Fibroblast of lung (primary cell): Measurements from ENCODE around the gene NCAPH2. TPM values are rescaled to one million over a fixed set of nuclear protein-coding genes. Genes with fewer than 3 reads are reported as not detected.
A peak's percentile ranks its signal among the peaks of the same experiment; 100 is the strongest.

Experiments used
- DNase-seq, 2 donors: peaks; one replicate each; pipeline versions ENCODE4 v3.0.0 to v3.0.0-alpha.2; 2010; ENCODE audit warnings: low read depth in 2 of 2
- H2AFZ ChIP-seq: 2 replicates; pipeline ENCODE4 v1.5.1; 2012; ENCODE audit warnings: low read length, control low read depth, inconsistent platforms
- H3K27ac ChIP-seq: 2 replicates; pipeline ENCODE4 v1.5.1; 2011; ENCODE audit warnings: low read length, control low read depth; ENCODE audit not compliant: insufficient read depth
- H3K27me3 ChIP-seq: 2 replicates; pipeline ENCODE4 v1.5.1; 2011; ENCODE audit warnings: mild to moderate bottlenecking, low read length; ENCODE audit not compliant: control insufficient read depth, insufficient read depth
- H3K36me3 ChIP-seq: 2 replicates; pipeline ENCODE4 v1.5.1; 2011; ENCODE audit warnings: low read length; ENCODE audit not compliant: control insufficient read depth, insufficient read depth
- H3K4me1 ChIP-seq: 2 replicates; pipeline ENCODE4 v1.5.1; 2011; ENCODE audit warnings: low read length; ENCODE audit not compliant: control insufficient read depth, insufficient read depth; ENCODE audit errors: extremely low read depth
- H3K4me2 ChIP-seq: 2 replicates; pipeline ENCODE4 v1.5.1; 2011; ENCODE audit warnings: low read length, control low read depth; ENCODE audit not compliant: insufficient read depth; ENCODE audit errors: extremely low read depth
- H3K4me3 ChIP-seq, 4 experiments: fragments of 200-600 bp in 1 of 4; sonication (generic) in 1 of 4; replicated peaks in 1 of 4; 2 replicates each; pipeline ENCODE4 v1.5.1; 2011 to 2016; ENCODE audit warnings: low read length in 4 of 4, low read depth in 3 of 4, mild to moderate bottlenecking in 3 of 4, control low read depth in 2 of 4, inconsistent platforms in 1 of 4, mixed read lengths in 1 of 4; ENCODE audit not compliant: insufficient read depth in 1 of 4; ENCODE audit errors: control extremely low read depth in 1 of 4
- H3K79me2 ChIP-seq: 2 replicates; pipeline ENCODE4 v1.5.1; 2012; ENCODE audit warnings: mild to moderate bottlenecking, low read length, inconsistent platforms; ENCODE audit not compliant: control insufficient read depth, insufficient read depth
- H3K9ac ChIP-seq: 2 replicates; pipeline ENCODE4 v1.5.1; 2011; ENCODE audit warnings: mild to moderate bottlenecking, low read length, control low read depth; ENCODE audit not compliant: insufficient read depth
- H3K9me3 ChIP-seq: 2 replicates; pipeline ENCODE4 v1.5.1; 2012; ENCODE audit warnings: low read depth, low read length; ENCODE audit not compliant: control insufficient read depth, insufficient read depth
- H4K20me1 ChIP-seq: 2 replicates; pipeline ENCODE4 v1.5.1; 2011; ENCODE audit warnings: low read length; ENCODE audit not compliant: control insufficient read depth, insufficient read depth; ENCODE audit errors: extremely low read depth
- CTCF ChIP-seq, 2 donors: IDR thresholded peaks in 1 of 2; conservative IDR thresholded peaks in 1 of 2; 1 replicate in 1 of 2; 2 replicates in 1 of 2; pipeline ENCODE4 v1.5.1; 2011 to 2012; ENCODE audit warnings: low read length in 2 of 2, control low read depth in 1 of 2, inconsistent platforms in 1 of 2, low read depth in 1 of 2, mild to moderate bottlenecking in 1 of 2
- EZH2 ChIP-seq: IDR thresholded peaks from 2 replicates; pipeline ENCODE4 v1.5.1; 2012; ENCODE audit warnings: low read length, control low read depth, mild to moderate bottlenecking; ENCODE audit errors: missing control alignments
- polyA plus RNA-seq, 2 donors: library from polyadenylated mRNA; depleted of rRNA in 1 of 2; stranded (reverse) in 1 of 2; unstranded in 1 of 2; fragments of >200 nt; gene quantifications; 2 replicates each; pipeline ENCODE4 v1.2.1, GENCODE V29; 2011 to 2012; ENCODE audit warnings: missing spikeins in 1 of 2
- total RNA-seq: library from RNA; depleted of rRNA; stranded (reverse); fragments of >200 nt; gene quantifications from 2 replicates; pipeline ENCODE4 v1.2.1, GENCODE V29; 2014

Gene NCAPH2
- total and polyA plus RNA-seq, 2 donors (not counting 1 experiment from before 2014, with no cell fraction given): 12.0 to 18.3 TPM

DNA sequence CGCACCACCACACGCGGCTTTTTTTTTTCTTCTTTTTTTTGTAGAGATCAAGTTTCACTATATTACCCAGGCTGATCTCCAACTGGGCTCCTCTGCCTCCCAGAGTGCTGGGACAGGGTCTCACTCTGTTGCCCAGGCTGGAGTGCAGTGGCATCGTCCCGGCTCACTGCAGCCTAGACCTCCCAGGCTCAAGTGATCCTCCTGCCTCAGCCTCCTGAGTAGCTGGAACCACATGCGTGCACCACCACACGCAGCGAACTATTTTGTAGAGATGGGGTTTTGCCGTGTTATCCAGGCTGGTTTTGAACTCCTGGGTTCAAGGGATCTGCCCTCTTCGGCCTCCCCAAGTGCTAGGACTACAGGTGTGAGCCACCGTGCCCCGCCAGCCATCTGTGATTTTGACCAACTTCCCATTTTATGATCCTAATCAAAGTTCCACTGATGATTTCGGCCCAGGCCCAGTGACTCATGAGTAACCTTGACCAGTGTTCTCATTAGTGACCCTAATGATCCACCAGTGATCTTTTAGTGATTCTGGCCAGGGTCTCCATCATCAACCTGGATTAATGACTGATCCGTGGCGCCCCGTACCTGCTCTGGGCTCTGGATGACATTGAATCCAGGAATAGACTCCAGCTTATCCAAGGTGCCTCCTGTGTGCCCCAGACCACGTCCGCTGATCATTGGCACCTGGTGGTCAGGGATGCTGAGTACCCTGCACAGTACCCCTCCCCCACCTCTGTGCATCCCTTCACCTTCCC lies 20.1 kb downstream of the NCAPH2 start:
- Histone ChIP-seq H3K27me3 (peaks cover 11% of the 10 kb centered on the region), H3K36me3 (peaks cover 6% of the 10 kb centered on the region), H3K9ac (no peak overlapping the region), H3K79me2 (peaks cover 15% of the 10 kb centered on the region), H2AFZ (no peak overlapping the region), H3K9me3 (no peaks in the 10 kb centered on the region), H3K4me3 (no peak overlapping the region), H3K4me2 (no peak overlapping the region), H4K20me1 (no peaks in the 10 kb centered on the region), H3K27ac (no peak overlapping the region), H3K4me1 (peaks cover 21% of the 10 kb centered on the region)
- no peak for DNase-seq
- no peak for TF ChIP-seq CTCF (conservative IDR thresholded peaks at IDR 0.05 in 1 of 2, IDR thresholded peaks at IDR 0.05 in 1 of 2; ENCODE audit: low read depth in 1 of 2, low read length in 2 of 2)
- no peak for TF ChIP-seq EZH2

GRCh38 chr22:50528682-50529415 lies 20.8 kb downstream of the NCAPH2 start:
- DNase-seq: no peak
- TF ChIP-seq CTCF (conservative IDR thresholded peaks at IDR 0.05 in 1 of 2, IDR thresholded peaks at IDR 0.05 in 1 of 2; ENCODE audit: low read depth in 1 of 2, low read length in 2 of 2): no peak
- no peak for TF ChIP-seq EZH2
- H3K4me2 ChIP-seq: no peak overlapping the region

GRCh38 chr22:50529416-50529896 lies 21.4 kb downstream of the NCAPH2 start:
- no peaks in the 10 kb centered on the region for H3K36me3 ChIP-seq
- DNase-seq: peak in 1 of 2 donors; percentile 14
- H2AFZ ChIP-seq: no peak overlapping the region
- peak overlapping the region in 3 of 4 experiments; percentile 14 to 60 (median 38) for H3K4me3 ChIP-seq
- no peak overlapping the region for H3K4me2 ChIP-seq
- TF ChIP-seq EZH2 (peak; percentile 42), CTCF (conservative IDR thresholded peaks at IDR 0.05 in 1 of 2, IDR thresholded peaks at IDR 0.05 in 1 of 2; ENCODE audit: low read depth in 1 of 2, low read length in 2 of 2) (no peak)
- peaks cover 11% of the 10 kb centered on the region for H3K27me3 ChIP-seq
- peak overlapping the region; percentile 23 for H3K9ac ChIP-seq
- peaks cover 16% of the 10 kb centered on the region for H3K4me1 ChIP-seq
- H4K20me1 ChIP-seq: no peaks in the 10 kb centered on the region
- H3K27ac ChIP-seq: no peak overlapping the region
- peaks cover 4% of the 10 kb centered on the region for H3K79me2 ChIP-seq
- no peaks in the 10 kb centered on the region for H3K9me3 ChIP-seq

More at GRCh38 chr22:50528682-50529415, 20.8 kb downstream of the NCAPH2 start:
- Histone ChIP-seq H2AFZ (no peak overlapping the region), H3K9me3 (no peaks in the 10 kb centered on the region), H3K79me2 (peaks cover 10% of the 10 kb centered on the region), H3K4me3 (peak overlapping the region in 2 of 4 experiments; percentile 38 to 60), H3K27ac (no peak overlapping the region), H3K27me3 (peaks cover 11% of the 10 kb centered on the region), H3K36me3 (peaks cover 3% of the 10 kb centered on the region), H3K4me1 (peaks cover 20% of the 10 kb centered on the region), H3K9ac (no peak overlapping the region), H4K20me1 (no peaks in the 10 kb centered on the region)
